Activated naive CD4-positive, alpha-beta T cell treated with anti-CD3 and anti-CD28 coated beads for 36 hours (primary cell): Measurements from ENCODE around the gene MPG. TPM values are rescaled to one million over a fixed set of nuclear protein-coding genes. Genes with fewer than 3 reads are reported as not detected.
"Not testable (repeated sequence)": the region's sequence is repeated elsewhere in the genome, so short reads cannot be mapped to it uniquely, and the experiment has no call there.

ENCODE experiments used
- CTCF ChIA-PET: fragments of 350-600 bp; sonication (Branson Sonifier 250); formaldehyde crosslinking; loops from one replicate; lab custom pipeline; 2021; ENCODE audit warnings: antibody characterized with exemption; lab: Charles Lee
- DNase-seq: peaks from one replicate; pipeline ENCODE4 v3.0.0-alpha.2; 2020
- H3K27ac Mint-ChIP-seq: one replicate; pipeline ENCODE4 v1.8.0; 2021; ENCODE audit warnings: mild to moderate bottlenecking, mixed read lengths
- H3K27me3 Mint-ChIP-seq: one replicate; pipeline ENCODE4 v1.8.0; 2021; ENCODE audit warnings: low read depth, mixed read lengths
- H3K36me3 Mint-ChIP-seq: one replicate; pipeline ENCODE4 v1.8.0; 2021; ENCODE audit warnings: low read depth, mixed read lengths
- H3K4me1 Mint-ChIP-seq: one replicate; pipeline ENCODE4 v1.8.0; 2021; ENCODE audit warnings: low read depth, mixed read lengths
- H3K4me3 Mint-ChIP-seq: one replicate; pipeline ENCODE4 v1.8.0; 2021; ENCODE audit warnings: mild to moderate bottlenecking, moderate library complexity, mixed read lengths
- H3K9me3 Mint-ChIP-seq: one replicate; pipeline ENCODE4 v1.8.0; 2021; ENCODE audit warnings: mixed read lengths
- intact Hi-C: fragments of 100-400 bp; cut with micrococcal nuclease; formaldehyde crosslinking; loops from one replicate; pipeline ENCODE4 v1.15.1; 2023
- total RNA-seq, 2 experiments: library from RNA; stranded (reverse); gene quantifications; one replicate each; pipeline ENCODE4 v1.2.3, GENCODE V29; 2021

Gene MPG, protein sequence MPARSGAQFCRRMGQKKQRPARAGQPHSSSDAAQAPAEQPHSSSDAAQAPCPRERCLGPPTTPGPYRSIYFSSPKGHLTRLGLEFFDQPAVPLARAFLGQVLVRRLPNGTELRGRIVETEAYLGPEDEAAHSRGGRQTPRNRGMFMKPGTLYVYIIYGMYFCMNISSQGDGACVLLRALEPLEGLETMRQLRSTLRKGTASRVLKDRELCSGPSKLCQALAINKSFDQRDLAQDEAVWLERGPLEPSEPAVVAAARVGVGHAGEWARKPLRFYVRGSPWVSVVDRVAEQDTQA
- total RNA-seq = 10 to 100 TPM; 38.6 to 38.8 TPM

GRCh38 chr16:77807-78443, at the start of gene MPG:
Gene MPG (plus strand): TSS chr16:78225. CDS start chr16:78310, 85 bp downstream.
- peak within 1 kb of the TSS; percentile 80 for H3K4me3 Mint-ChIP-seq
- H3K36me3 Mint-ChIP-seq = no peaks in the 10 kb centered on the region
- H3K27ac Mint-ChIP-seq = peak within 1 kb of the TSS; percentile 80
- no peaks in the 10 kb centered on the region for H3K9me3 Mint-ChIP-seq
- DNase-seq = peak; percentile 82
- H3K4me1 Mint-ChIP-seq = peaks cover 21% of the 10 kb centered on the region
- peaks cover 8% of the 10 kb centered on the region for H3K27me3 Mint-ChIP-seq
- CTCF ChIA-PET = interaction anchor here (1.2 to 6.6 kb wide), 4 partner anchors 13 to 39 kb away, joined by 3 to 37 read pairs (median 9); no protein-coding TSS in a partner anchor
- intact Hi-C loops = no loop called here

- H3K36me3 Mint-ChIP-seq, H3K4me1 Mint-ChIP-seq, DNase-seq, H3K4me3 Mint-ChIP-seq, H3K27me3 Mint-ChIP-seq, CTCF ChIA-PET, H3K9me3 Mint-ChIP-seq, intact Hi-C loops, H3K27ac Mint-ChIP-seq: not testable (repeated sequence)
Observed at GRCh38 chr16:30627-31026, 47.4 kb upstream of the MPG start.

GRCh38 chr16:33154-33876, 44.7 kb upstream of the MPG start:
- H3K27ac Mint-ChIP-seq, intact Hi-C loops: not testable (repeated sequence)

GRCh38 chr16:33877-34647, 44.0 kb upstream of the MPG start:
- Mint-ChIP-seq H3K36me3 (peaks cover 6% of the 10 kb centered on the region), H3K4me1 (peaks cover 4% of the 10 kb centered on the region), H3K27ac (no peak overlapping the region), H3K27me3 (no peaks in the 10 kb centered on the region), H3K4me3 (no peak overlapping the region), H3K9me3 (no peaks in the 10 kb centered on the region)
- CTCF ChIA-PET = no interaction called here
- intact Hi-C loops = no loop called here
- no peak for DNase-seq

More at GRCh38 chr16:33154-33876, 44.7 kb upstream of the MPG start:
- H3K4me1 Mint-ChIP-seq, H3K36me3 Mint-ChIP-seq, CTCF ChIA-PET, H3K4me3 Mint-ChIP-seq, H3K9me3 Mint-ChIP-seq, H3K27me3 Mint-ChIP-seq, DNase-seq: not testable (repeated sequence)

DNA sequence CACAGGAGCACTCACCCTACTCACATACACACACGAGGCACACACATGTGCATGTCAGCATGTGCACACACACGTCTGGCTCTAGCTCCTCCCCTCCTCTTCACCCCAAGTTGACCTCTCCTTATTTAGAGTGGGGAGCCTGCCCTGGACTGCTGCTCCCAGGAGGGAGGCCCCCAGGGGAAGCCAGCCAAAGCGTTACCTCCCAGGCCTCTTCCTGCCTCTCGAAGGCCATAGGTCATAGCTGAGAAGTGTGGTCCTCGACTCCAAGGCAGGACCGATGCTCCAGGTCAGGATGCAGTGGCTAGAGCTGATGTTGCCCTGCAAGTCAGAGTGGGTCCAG, 43.4 kb upstream of the MPG start:
- Mint-ChIP-seq H3K27me3 (no peaks in the 10 kb centered on the region), H3K27ac (no peak overlapping the region), H3K4me1 (peaks cover 10% of the 10 kb centered on the region), H3K4me3 (no peak overlapping the region), H3K9me3 (no peaks in the 10 kb centered on the region), H3K36me3 (peaks cover 8% of the 10 kb centered on the region)
- DNase-seq = no peak
- CTCF ChIA-PET = no interaction called here
- intact Hi-C loops = no loop called here

DNA sequence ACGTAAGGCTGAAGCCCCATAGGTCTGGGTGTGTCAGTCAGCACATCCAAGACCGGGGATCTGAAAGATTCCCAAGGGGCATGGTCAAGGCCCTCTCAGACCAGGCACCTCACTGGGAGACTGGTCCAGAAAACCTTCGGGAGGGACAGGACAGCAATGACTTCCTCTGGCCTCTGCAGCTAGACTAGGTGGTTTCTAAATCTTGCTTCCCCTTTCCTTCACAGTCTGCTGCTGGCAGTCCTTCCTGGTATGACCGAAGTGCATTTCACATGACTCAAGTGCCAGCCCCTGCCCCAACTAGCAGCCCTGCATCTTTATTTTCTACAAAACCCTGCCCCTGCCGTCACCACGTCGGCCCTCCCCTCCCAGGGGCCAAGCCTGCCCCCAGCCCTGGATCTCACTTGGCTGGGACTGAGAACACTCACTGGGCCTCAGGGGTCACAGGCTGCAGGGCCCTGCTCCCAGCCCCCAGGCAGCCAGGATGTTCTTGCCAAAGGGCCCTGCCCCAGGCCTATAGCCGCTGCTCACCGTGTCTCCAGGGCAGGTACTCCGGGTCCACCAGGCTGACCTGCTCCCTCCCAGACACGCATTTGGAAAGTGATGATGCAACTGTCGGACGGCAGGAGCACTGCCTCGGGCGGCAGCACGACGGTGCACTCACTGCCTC, 42.9 kb upstream of the MPG start:
- Mint-ChIP-seq H3K27ac (no peak overlapping the region), H3K27me3 (no peaks in the 10 kb centered on the region)
- CTCF ChIA-PET = no interaction called here

GRCh38 chr16:35678-36305, 42.2 kb upstream of the MPG start:
- no peaks in the 10 kb centered on the region for H3K27me3 Mint-ChIP-seq
- H3K4me3 Mint-ChIP-seq = no peak overlapping the region
- H3K36me3 Mint-ChIP-seq = peaks cover 8% of the 10 kb centered on the region
- H3K9me3 Mint-ChIP-seq = no peaks in the 10 kb centered on the region
- intact Hi-C loops = no loop called here
- CTCF ChIA-PET = no interaction called here
- DNase-seq = no peak
- H3K27ac Mint-ChIP-seq = no peak overlapping the region
- H3K4me1 Mint-ChIP-seq = peaks cover 15% of the 10 kb centered on the region

More for the DNA sequence above, 42.9 kb upstream of the MPG start:
- intact Hi-C loops = no loop called here
- H3K4me1 Mint-ChIP-seq = peaks cover 15% of the 10 kb centered on the region
- H3K36me3 Mint-ChIP-seq = peaks cover 8% of the 10 kb centered on the region
- no peaks in the 10 kb centered on the region for H3K9me3 Mint-ChIP-seq
- no peak for DNase-seq
- no peak overlapping the region for H3K4me3 Mint-ChIP-seq

GRCh38 chr16:36336-36984, 41.6 kb upstream of the MPG start:
- CTCF ChIA-PET = interaction anchor here (1.1 kb wide), 1 partner anchor 28 kb away, joined by 3 read pairs; no protein-coding TSS in a partner anchor
- no peaks in the 10 kb centered on the region for H3K9me3 Mint-ChIP-seq
- no peak overlapping the region for H3K27ac Mint-ChIP-seq
- intact Hi-C loops = no loop called here
- peaks cover 15% of the 10 kb centered on the region for H3K4me1 Mint-ChIP-seq
- no peaks in the 10 kb centered on the region for H3K27me3 Mint-ChIP-seq
- H3K4me3 Mint-ChIP-seq = no peak overlapping the region
- no peak for DNase-seq
- peaks cover 11% of the 10 kb centered on the region for H3K36me3 Mint-ChIP-seq

GRCh38 chr16:37511-37910, 40.5 kb upstream of the MPG start:
- Mint-ChIP-seq H3K4me1 (peaks cover 22% of the 10 kb centered on the region), H3K36me3 (peaks cover 18% of the 10 kb centered on the region), H3K27me3 (no peaks in the 10 kb centered on the region), H3K9me3 (no peaks in the 10 kb centered on the region), H3K4me3 (no peak overlapping the region), H3K27ac (no peak overlapping the region)
- intact Hi-C loops = no loop called here
- no peak for DNase-seq
- CTCF ChIA-PET = interaction anchor here (0.7 to 1.1 kb wide), 2 partner anchors 27 to 70 kb away, joined by 3 read pairs; no protein-coding TSS in a partner anchor

DNA sequence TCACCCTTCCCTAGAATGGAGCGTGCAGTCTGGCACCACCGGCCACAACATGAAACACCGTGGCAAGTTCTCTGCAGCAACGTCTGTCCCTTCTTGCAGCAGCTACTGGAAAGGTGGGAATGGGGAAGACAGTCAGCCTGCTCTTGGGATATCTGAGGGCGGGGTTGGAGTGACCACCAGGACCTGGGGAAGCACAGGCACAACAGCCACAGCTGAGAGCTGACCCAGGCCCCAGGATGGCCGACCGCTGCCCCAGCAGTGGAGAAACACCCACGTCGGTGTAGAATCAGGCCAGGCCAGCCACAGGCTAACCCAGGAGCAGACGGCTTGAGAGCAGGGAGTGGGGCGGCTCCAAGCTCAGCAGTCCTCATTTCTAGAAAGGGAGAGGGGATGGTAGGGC, 39.8 kb upstream of the MPG start:
- H3K27me3 Mint-ChIP-seq, DNase-seq, H3K9me3 Mint-ChIP-seq, intact Hi-C loops, H3K4me3 Mint-ChIP-seq, H3K27ac Mint-ChIP-seq: not testable (repeated sequence)
- Mint-ChIP-seq H3K4me1 (peaks cover 29% of the 10 kb centered on the region), H3K36me3 (peaks cover 25% of the 10 kb centered on the region)
- CTCF ChIA-PET = interaction anchor here (0.6 kb wide), 1 partner anchor 175 kb away, joined by 3 read pairs; no protein-coding TSS in a partner anchor
